PC-3 (cell line): ENCODE data around the gene CALHM1. TPM values are rescaled to one million over a fixed set of nuclear protein-coding genes. Genes with fewer than 3 reads are reported as not detected.

ENCODE experiments used
- ATAC-seq: fragments of 200-7000 bp; cut with Tn5 transposase; 2 replicates; pipeline ENCODE4 v1.9.1; 2020; ENCODE audit warnings: mild to moderate bottlenecking, moderate library complexity
- BruUV-seq: library from RNA; stranded (reverse); fragments of 400-500 nt; replicated peaks from 2 replicates; lab custom pipeline; 2021; lab: Mats Ljungman, UMichigan
- CTCF ChIA-PET: fragments of 300-600 bp; sonication (Branson Sonifier 250); formaldehyde crosslinking; loops from one replicate; lab custom pipeline; 2022; ENCODE audit warnings: antibody characterized with exemption; lab: Charles Lee
- POLR2A ChIA-PET: fragments of 300-600 bp; sonication (Branson Sonifier 250); formaldehyde crosslinking; loops from one replicate; lab custom pipeline; 2022; ENCODE audit warnings: antibody characterized with exemption; ENCODE audit not compliant: unreplicated experiment; lab: Charles Lee
- DNase-seq: peaks from one replicate; pipeline ENCODE4 v3.0.0-alpha.2; 2015
- H2AFZ ChIP-seq: fragments of 300-600 bp; sonication (generic); 2 replicates; pipeline ENCODE4 v1.6.0; 2016; ENCODE audit warnings: antibody characterized with exemption, low read length
- H3F3A ChIP-seq: fragments of 300-600 bp; sonication (generic); one replicate; pipeline ENCODE4 v1.6.0; 2017; ENCODE audit warnings: antibody characterized with exemption, low read length, control low read depth, mild to moderate bottlenecking; ENCODE audit not compliant: unreplicated experiment
- H3K27ac ChIP-seq: fragments of 300-600 bp; sonication (generic); 2 replicates; pipeline ENCODE4 v1.5.1; 2016; ENCODE audit warnings: mild to moderate bottlenecking, low read length
- H3K27me3 ChIP-seq: fragments of 300-600 bp; sonication (generic); 2 replicates; pipeline ENCODE4 v1.6.1; 2016; ENCODE audit warnings: low read length, mixed read lengths
- H3K36me3 ChIP-seq: fragments of 300-600 bp; sonication (generic); 2 replicates; pipeline ENCODE4 v1.6.1; 2016; ENCODE audit warnings: low read depth, mixed run types, low read length, mixed read lengths
- H3K4me1 ChIP-seq: fragments of 300-600 bp; sonication (generic); 2 replicates; pipeline ENCODE4 v1.5.1; 2016; ENCODE audit warnings: low read length; ENCODE audit not compliant: insufficient read depth
- H3K4me2 ChIP-seq: fragments of 300-600 bp; sonication (generic); 2 replicates; pipeline ENCODE4 v1.6.0; 2016; ENCODE audit warnings: low read length
- H3K4me3 ChIP-seq: fragments of 300-600 bp; sonication (generic); 2 replicates; pipeline ENCODE4 v1.5.1; 2016; ENCODE audit warnings: mild to moderate bottlenecking, low read length, mixed read lengths
- H3K79me2 ChIP-seq: fragments of 300-600 bp; sonication (generic); 2 replicates; pipeline ENCODE4 v1.6.1; 2017; ENCODE audit warnings: low read length, mixed read lengths
- H3K9ac ChIP-seq: fragments of 300-600 bp; sonication (generic); 2 replicates; pipeline ENCODE4 v1.6.0; 2016; ENCODE audit warnings: mild to moderate bottlenecking, low read length
- H3K9me2 ChIP-seq: fragments of 300-600 bp; sonication (generic); replicated peaks from 2 replicates; pipeline ENCODE4 v1.6.1; 2016; ENCODE audit warnings: mixed run types, low read length, mixed read lengths
- H3K9me3 ChIP-seq: fragments of 300-600 bp; sonication (generic); 2 replicates; pipeline ENCODE4 v1.6.1; 2016; ENCODE audit warnings: low read length, mixed read lengths
- H4K20me1 ChIP-seq: fragments of 300-600 bp; sonication (generic); 2 replicates; pipeline ENCODE4 v1.6.1; 2016; ENCODE audit warnings: low read length, mixed read lengths
- EZH2 ChIP-seq: fragments of 300-600 bp; sonication (generic); IDR thresholded peaks from one replicate; pipeline ENCODE4 v1.6.1; 2017; ENCODE audit warnings: antibody characterized with exemption, mild to moderate bottlenecking, low read length; ENCODE audit not compliant: unreplicated experiment
- EZH2phosphoT487 ChIP-seq: fragments of 300-600 bp; sonication (generic); IDR thresholded peaks from 2 replicates; pipeline ENCODE4 v1.6.1; 2018; ENCODE audit warnings: mild to moderate bottlenecking, antibody characterized with exemption, low read length, borderline replicate concordance
- intact Hi-C: fragments of 100-400 bp; cut with micrococcal nuclease; formaldehyde crosslinking; loops from 2 replicates; pipeline ENCODE4 v1.9.0; 2023
- total RNA-seq: library from RNA; depleted of rRNA; stranded (reverse); fragments of >200 nt; gene quantifications from 2 replicates; pipeline ENCODE4 v1.2.3, GENCODE V29; 2014
- TF ChIP-seq, protein P1 (sequence below): fragments of 300-600 bp; sonication (generic); conservative IDR thresholded peaks from 2 replicates; pipeline ENCODE4 v1.5.1; 2017; ENCODE audit warnings: antibody characterized with exemption, low read depth, mild to moderate bottlenecking, low read length

CALHM1 gene
- total RNA-seq, 1 experiment from 2014 or later: not detected

DNA sequence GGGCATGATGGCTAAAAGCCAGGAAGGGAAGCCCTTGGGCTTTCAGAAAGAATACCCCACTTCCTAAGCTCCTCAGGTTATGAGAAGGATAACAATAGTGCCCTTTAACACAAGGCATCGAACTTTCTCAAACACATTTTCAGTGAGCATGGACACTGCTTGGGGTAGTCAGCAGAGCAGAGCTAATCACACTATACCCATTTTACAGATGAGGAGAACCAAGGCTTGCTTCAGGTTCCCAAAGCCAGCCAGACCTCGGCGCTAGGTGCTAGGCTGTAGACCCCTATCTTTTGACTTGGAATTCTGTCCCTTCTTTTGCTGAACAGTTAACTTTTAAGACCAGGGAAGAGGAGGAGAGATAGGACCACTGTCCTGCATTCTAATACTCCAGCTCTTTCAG is 36.6 kb upstream of the CALHM1 start:
- intact Hi-C loops: no loop called here

DNA sequence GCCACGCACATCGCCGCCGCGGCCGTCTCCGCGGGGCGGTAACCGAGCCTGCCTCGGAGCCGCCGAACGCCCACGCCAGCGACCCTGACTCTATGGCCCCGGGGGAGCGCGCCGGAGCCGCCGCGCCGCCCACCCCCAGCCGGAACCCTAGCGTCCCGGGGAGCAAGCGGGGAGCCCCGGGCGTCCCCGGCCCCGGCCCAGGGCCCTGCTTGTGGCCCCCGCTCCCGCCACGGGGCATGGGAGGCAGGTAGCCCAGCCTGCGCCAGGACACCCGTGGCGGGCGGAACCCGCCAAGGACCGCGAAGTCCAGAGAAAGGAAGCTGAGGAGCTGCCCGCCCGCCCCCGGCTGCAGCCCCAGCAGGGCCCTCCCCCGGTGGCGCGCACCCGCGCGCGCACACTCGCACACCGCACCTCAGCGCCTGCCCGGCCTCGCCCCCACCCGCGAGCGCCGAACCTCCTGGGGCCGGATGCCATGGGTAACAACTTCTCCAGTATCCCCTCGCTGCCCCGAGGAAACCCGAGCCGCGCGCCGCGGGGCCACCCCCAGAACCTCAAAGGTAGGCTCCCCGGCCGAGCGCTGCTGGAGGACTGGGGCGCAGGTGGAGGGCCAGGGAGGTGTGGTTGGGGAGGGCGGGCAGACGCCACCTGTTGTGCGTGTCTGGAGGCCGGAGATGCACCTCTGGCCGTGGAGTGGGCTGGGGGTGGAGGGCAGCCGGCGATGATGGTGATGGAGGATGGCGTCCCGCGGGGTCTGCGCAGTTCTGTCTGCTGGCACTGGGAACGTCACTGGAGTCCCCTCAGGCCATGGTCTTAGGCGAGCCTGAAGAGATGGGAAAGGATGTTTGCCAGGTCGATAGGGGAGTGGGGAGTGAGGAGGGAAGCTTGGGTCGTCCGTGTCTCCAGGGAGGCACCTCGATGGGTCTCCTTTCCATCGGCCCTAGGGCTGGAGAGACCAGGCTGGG is 35.5 kb upstream of the CALHM1 start:
- Histone ChIP-seq H3K36me3 (no peaks in the 10 kb centered on the region), H3K27ac (no peak overlapping the region), H3K9ac (no peak overlapping the region), H3F3A (no peaks in the 10 kb centered on the region), H3K9me2 (no peaks in the 10 kb centered on the region), H3K79me2 (no peaks in the 10 kb centered on the region), H4K20me1 (no peaks in the 10 kb centered on the region), H3K4me3 (peak overlapping the region; percentile 61), H2AFZ (peak overlapping the region; percentile 57; the same call in 1 of the 2 replicates), H3K4me1 (peaks cover 9% of the 10 kb centered on the region), H3K9me3 (no peaks in the 10 kb centered on the region), H3K4me2 (peak overlapping the region; percentile 77), H3K27me3 (peaks cover 23% of the 10 kb centered on the region)
- intact Hi-C loops: loop anchor here (5.0 kb wide), 1 partner anchor 98 kb away; no protein-coding TSS in a partner anchor
- DNase-seq: no peak
- BruUV-seq: no TSS peak
- POLR2A ChIA-PET: no interaction called here
- no peak for ATAC-seq
- CTCF ChIA-PET: no interaction called here
- TF ChIP-seq EZH2phosphoT487 (peak; percentile 17; the same call in 1 of the 2 replicates), EZH2 (no peak)

More for the DNA sequence above, 36.6 kb upstream of the CALHM1 start:
- no peak overlapping the region for H3K4me3 ChIP-seq
- BruUV-seq: no TSS peak
- H4K20me1 ChIP-seq: no peaks in the 10 kb centered on the region
- H3K9ac ChIP-seq: no peak overlapping the region
- CTCF ChIA-PET: interaction anchor here (0.6 kb wide), 1 partner anchor 124 kb away, joined by 3 read pairs; no protein-coding TSS in a partner anchor
- DNase-seq (no peak), ATAC-seq (no peak)
- no peaks in the 10 kb centered on the region for H3F3A ChIP-seq
- no peak overlapping the region for H3K27ac ChIP-seq
- peaks cover 23% of the 10 kb centered on the region for H3K27me3 ChIP-seq
- no peaks in the 10 kb centered on the region for H3K36me3 ChIP-seq
- H3K9me3 ChIP-seq: no peaks in the 10 kb centered on the region
- H3K4me1 ChIP-seq: peaks cover 9% of the 10 kb centered on the region
- POLR2A ChIA-PET: no interaction called here
- TF ChIP-seq EZH2phosphoT487 (no peak), EZH2 (no peak)
- TF ChIP-seq, protein P1, sequence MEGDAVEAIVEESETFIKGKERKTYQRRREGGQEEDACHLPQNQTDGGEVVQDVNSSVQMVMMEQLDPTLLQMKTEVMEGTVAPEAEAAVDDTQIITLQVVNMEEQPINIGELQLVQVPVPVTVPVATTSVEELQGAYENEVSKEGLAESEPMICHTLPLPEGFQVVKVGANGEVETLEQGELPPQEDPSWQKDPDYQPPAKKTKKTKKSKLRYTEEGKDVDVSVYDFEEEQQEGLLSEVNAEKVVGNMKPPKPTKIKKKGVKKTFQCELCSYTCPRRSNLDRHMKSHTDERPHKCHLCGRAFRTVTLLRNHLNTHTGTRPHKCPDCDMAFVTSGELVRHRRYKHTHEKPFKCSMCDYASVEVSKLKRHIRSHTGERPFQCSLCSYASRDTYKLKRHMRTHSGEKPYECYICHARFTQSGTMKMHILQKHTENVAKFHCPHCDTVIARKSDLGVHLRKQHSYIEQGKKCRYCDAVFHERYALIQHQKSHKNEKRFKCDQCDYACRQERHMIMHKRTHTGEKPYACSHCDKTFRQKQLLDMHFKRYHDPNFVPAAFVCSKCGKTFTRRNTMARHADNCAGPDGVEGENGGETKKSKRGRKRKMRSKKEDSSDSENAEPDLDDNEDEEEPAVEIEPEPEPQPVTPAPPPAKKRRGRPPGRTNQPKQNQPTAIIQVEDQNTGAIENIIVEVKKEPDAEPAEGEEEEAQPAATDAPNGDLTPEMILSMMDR: no peak
- no peak overlapping the region for H2AFZ ChIP-seq
- no peaks in the 10 kb centered on the region for H3K79me2 ChIP-seq
- no peaks in the 10 kb centered on the region for H3K9me2 ChIP-seq
- no peak overlapping the region for H3K4me2 ChIP-seq

DNA sequence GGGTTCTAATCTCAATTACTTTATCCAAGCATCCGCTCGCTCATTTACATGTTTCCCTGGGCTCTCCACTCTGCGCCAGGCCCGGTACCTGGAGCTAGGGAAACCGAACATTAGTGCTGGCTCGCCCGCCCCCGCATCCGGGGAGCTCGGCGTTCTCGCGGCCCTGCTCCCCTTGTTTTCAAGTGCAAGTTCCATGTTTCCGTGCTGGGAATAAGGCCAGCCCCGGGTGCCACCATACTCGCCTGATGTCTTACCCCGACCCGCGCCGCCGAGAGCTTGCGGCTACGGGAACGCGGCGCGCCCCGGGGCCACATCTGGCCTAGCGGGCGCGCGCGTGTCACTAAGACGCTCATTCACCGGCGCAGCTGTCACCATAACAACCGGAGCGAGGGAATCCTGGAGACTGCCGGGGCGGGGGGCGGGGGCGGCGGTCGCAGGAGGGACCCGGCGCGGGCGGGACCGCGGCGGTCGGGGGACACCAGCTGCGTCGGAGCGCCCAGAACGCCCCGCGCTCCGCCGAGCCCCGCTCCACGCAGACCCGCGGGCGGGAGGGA is 34.7 kb upstream of the CALHM1 start, which contains the start of gene NEURL1:
NEURL1 (plus strand) TSS at position 344 of the 554 bp plus-strand sequence. CDS start 683 bp downstream, outside the sequence.
- no peak for TF ChIP-seq EZH2phosphoT487
- TF ChIP-seq, protein P1: no peak
- TF ChIP-seq EZH2: no peak
- DNase-seq (no peak), ATAC-seq (no peak)
- intact Hi-C loops: loop anchor here (5.0 kb wide), 1 partner anchor 99 kb away; no protein-coding TSS in a partner anchor
- H3K4me1 ChIP-seq: peaks cover 9% of the 10 kb centered on the region
- peaks cover 23% of the 10 kb centered on the region for H3K27me3 ChIP-seq
- no peaks in the 10 kb centered on the region for H3K79me2 ChIP-seq
- no peak within 1 kb of the TSS for H3K27ac ChIP-seq
- no peaks in the 10 kb centered on the region for H4K20me1 ChIP-seq
- H3K9ac ChIP-seq: no peak within 1 kb of the TSS
- no TSS peak for BruUV-seq
- peak within 1 kb of the TSS; percentile 57; the same call in 1 of the 2 replicates for H2AFZ ChIP-seq
- H3K4me3 ChIP-seq: peak within 1 kb of the TSS; percentile 61
- CTCF ChIA-PET: no interaction called here
- H3F3A ChIP-seq: no peaks in the 10 kb centered on the region
- H3K4me2 ChIP-seq: peak within 1 kb of the TSS; percentile 77
- H3K9me3 ChIP-seq: no peaks in the 10 kb centered on the region
- no peaks in the 10 kb centered on the region for H3K9me2 ChIP-seq
- no peaks in the 10 kb centered on the region for H3K36me3 ChIP-seq
- POLR2A ChIA-PET: no interaction called here
